ENCODE measurements around the gene VSIG2. TPM values are rescaled to one million over a fixed set of nuclear protein-coding genes. Genes with fewer than 3 reads are reported as not detected.

Gene VSIG2, protein sequence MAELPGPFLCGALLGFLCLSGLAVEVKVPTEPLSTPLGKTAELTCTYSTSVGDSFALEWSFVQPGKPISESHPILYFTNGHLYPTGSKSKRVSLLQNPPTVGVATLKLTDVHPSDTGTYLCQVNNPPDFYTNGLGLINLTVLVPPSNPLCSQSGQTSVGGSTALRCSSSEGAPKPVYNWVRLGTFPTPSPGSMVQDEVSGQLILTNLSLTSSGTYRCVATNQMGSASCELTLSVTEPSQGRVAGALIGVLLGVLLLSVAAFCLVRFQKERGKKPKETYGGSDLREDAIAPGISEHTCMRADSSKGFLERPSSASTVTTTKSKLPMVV
- total RNA-seq (2014; rRNA removed; shearing (Covaris generic)), result not detected in 2 replicates

DNA sequence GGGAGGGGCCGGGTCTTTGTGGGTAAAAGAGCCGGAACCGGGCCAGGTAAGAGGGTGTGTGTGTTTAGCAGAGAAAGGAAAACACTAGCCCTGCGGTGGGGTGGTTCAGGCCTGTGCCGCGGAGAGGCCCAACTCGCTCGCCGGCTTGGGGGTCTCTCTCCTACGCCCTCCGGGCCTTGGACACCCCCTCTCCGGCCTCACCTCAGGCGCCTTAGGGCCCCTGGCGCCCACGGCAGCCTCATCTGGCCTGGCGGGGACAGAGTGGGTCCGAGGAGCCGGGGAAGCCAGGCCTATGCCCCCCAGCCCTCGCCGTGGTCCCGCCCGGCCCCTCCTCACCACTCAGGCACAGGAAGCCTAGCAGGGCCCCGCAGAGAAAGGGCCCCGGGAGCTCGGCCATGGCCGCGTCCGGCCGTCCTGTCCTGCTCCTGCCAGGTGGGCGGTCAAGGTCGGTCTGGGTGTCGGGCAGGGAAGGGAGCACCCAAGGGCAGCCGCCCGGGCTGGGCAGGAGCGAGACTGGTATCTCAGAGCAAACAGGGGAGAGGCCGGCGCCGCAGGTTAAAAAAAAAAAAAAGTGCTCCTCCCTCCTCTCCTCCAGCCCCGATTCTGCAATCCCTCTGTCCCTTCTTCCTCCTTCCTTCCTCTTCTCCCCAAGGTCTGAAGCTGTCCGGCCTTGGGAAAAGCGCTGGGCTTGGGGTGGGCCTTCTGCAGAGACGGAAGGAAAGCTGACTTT, at the start of gene VSIG2:
VSIG2 (minus strand) TSS at position 515 of the 730 bp plus-strand sequence; CDS start at position 397, 118 bp downstream.
- no peak for DNase-seq (ENCODE audit: low read depth)

DNA sequence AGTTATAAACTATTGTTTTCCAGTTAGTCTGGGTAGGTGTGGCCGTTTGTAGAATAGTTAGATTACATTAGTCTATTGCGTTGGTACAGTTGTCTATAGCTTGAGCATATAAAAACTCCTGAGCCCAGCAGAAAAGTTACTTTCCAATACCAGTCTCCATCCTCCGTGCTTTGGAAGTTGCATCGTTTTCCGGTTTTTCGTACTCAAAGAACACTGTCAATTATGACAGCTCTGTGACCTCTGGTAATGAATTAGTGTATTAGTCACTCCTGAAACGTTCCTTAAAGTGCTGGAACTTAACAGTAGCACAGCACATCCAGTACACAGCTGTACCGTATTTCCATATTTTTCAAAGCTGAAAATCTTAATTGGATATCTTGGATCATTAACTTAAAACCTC, 49.0 kb upstream of the VSIG2 start:
- DNase-seq (ENCODE audit: low read depth), result peak; percentile 37

DNA sequence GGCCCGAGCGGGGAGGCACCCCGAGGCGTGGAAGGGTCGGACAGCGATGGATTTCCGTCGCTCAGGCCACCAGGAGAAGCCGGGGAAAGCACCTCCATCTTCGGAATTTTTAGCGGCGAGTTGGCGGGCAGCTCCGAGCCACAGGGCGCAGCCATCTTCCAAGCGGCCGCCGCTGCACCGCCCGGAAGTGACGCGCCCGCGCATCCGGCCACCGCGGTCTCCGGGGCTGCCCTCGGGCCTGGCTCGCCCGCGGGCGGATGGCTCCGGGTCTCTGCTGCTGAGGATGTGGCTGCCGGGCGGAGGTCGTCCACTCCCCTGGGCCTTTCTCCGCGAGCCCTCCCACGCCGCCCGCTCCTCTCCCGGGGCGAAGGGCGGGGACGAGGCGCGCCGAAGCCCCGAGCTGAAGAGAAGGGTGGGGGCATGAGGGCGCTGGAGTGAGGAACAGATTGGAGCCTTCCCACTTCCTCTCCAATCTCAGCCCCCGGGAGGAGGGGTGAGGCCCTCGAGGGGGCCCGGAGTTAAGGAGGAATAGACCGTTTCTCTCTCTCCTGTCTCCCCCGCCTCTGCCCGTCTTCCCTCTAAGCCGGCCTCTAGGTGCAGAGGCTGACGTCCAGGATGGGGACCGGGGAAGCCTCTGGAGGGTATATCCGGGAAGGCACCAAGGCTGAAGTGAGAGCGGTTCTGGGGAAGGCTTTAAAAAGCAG, 48.3 kb upstream of the VSIG2 start, which contains the start of gene MSANTD2:
MSANTD2 (minus strand) TSS at position 181 of the 704 bp plus-strand sequence; CDS start at position 155, 26 bp downstream.
- peak; percentile 85 for DNase-seq (ENCODE audit: low read depth)

DNA sequence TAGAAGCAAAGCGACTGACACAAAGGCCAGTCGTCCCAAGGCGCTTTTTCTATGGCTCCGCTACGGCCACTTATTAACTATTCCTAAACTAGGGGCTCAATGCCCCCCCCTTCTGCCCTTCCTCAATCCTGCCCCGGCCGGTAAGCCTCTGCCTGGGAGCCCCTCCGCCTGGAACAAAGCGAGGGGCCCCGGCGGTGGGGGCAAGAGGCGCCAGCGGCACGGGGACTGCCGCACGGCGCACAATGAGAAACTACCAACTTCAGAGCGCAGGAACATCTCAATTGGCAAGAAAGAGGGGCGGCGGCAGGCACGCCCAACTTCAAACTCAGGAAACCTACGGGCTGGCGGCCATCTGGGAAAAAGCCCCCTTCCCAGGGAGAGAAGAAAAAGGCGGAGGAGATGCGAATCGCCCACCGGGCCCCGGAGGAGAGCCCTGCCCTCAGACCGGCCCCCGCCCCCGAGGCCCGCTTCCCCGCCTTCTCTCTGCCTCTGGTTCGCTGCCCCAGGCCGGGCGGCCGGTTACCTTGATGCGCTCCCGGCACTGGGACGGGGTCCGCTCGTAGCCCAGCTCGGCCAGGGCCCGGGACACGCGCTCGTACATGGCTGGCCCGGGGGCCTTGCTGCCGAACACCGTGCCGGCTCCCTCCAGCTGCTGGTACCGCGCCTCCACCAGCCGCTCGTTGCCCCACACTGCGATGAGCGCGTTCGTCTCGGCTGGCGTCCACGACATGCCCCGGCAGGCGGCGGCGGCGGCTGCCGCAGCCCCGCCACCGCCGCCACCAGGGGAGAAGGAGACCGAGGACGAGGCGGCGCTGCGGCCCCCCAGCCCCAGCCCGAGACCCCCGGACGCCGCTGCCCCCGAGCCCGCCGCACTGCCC, 47.5 kb upstream of the VSIG2 start:
- DNase-seq (ENCODE audit: low read depth), result peak; percentile 41

DNA sequence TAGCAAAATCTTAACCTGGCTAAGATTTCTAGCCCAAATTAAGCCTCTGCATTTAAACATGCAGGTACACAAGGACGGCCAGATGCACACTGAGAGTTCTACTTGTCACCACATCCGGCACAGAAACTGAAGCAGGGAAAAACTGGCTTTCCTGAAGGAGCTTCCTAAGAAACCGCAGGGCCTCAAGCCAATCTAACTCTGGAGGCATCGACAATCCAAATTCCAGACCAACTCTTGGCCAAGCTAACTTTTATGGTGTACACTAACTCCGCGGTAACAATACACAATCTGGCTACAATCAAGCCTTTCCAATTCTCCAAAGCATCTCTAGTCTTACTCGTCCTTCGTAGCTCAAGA, 46.9 kb upstream of the VSIG2 start:
- DNase-seq (ENCODE audit: low read depth), result peak; percentile 67

DNA sequence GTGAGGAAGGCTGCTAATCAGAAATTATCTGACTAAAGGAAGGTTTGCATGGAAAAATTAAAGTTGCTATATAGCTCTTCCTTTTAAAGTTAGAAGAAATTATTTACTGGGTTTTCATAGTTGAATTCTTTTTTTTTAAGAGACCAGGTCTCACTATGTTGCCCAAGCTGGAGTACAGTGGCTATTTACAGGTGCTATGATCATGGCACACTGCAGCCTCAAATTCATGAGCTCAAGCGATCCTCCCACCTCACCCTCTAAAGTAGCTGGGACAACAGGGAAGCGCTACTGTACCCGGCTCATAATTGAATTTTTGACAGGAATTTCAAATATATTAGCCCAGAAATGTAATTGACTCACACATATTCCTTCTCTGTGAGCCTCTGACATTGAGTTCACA, 44.3 kb upstream of the VSIG2 start:
- DNase-seq (ENCODE audit: low read depth), result no peak

DNA sequence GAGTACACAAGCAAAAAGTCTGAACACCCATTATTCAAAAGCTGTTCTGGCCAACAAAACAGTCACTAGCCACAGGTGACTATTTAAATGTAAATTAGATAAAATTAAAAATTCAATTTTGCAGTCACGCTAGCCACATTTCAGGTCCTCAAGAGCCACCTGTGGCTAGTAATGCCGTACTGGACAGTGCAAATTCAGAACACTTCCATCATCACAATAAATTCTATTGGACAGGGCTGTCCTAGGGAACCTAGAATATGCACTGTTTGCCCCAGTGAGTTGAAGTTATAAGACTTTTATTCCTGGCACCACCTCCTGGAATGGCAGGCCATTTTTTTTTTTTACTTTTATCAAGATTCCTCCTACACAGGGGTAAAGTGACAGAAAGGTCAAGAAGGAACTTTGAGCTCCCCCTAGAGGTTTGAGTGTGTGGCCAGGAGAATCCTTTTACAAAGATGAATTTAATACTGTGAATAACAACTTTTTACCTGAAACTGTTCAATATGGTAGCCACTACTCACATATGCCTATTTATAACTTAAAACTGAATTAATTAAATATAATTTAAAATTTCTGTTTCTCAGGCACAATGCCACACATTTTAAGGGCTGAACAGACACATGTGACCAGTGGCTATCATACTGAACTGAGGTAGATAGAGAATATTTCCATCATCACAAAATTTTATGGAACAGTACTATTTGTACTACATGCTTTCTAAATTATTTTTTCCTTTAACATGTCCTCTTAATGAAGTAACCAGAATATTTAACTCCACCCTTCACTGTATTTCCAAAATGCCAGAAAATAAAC, 41.6 kb upstream of the VSIG2 start:
- DNase-seq (ENCODE audit: low read depth), result peak; percentile 43

DNA sequence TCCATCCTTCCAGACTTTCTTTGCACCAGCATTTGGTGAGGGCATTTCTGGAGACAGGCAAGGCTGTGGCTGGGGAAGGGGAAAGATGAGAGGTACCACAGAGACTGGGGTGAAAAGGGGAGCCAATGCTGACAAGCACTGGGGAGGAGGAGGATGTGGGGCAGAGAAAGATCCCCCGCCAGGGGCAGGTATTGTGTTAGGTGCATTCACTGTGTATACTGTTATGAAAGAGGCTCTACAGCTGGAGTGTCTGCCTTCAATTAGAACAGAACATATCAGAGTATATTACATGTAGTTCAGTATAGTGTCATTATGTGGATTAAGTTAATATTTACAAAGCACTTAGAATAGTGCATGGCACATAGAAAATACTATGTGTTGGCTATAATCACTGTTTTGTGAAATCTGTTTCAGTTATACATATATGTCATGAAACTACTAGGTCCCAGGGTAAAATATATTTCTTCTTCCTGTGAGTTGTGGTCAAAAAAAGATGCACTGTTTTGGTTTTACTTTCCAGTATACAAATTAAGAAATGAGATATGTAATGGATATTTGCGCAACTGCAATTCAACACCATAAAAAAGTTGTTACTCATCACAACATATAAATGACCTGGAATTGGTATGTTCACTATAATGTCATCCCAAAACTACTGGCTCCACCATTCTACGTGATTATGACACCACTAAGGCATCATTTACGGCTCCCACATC, 39.7 kb upstream of the VSIG2 start:
- DNase-seq (ENCODE audit: low read depth), result no peak

DNA sequence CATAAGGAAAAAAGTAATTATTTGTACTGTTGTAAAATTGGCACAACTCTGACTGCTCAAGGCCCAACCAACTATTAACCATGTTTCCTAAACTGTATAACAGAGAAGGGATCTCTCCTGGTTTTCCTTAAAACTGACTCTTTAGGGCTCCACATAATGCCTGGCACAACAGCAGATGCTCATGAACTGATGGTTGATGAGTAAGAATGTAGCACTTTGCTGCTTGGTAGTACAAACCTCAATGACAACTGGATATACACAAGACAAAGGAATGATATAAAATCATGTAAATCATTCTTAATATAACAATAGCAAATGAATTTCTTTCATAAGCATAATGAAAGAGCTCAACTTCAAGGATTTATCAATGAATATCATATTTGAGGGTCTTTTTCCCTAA, 36.5 kb upstream of the VSIG2 start:
- no peak for DNase-seq (ENCODE audit: low read depth)

DNA sequence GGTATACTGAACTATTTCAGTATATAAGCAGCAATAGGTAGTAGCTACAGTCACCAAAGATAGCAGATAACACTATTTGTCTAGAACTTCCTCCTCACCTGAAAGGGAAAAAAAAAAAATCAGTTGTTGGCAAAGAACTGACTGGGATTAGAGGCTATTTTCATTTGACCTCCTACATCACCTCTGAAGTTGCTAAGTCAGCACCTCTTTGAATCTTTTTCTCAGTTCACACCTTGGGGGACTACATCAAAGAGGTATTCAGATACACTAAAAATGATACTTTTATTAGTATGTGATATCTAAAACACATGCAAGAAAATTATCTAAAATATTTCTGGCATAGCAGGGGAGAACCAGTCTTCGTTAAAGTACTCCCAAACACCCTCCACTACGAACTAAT, 32.0 kb upstream of the VSIG2 start:
- DNase-seq (ENCODE audit: low read depth), result no peak

DNA sequence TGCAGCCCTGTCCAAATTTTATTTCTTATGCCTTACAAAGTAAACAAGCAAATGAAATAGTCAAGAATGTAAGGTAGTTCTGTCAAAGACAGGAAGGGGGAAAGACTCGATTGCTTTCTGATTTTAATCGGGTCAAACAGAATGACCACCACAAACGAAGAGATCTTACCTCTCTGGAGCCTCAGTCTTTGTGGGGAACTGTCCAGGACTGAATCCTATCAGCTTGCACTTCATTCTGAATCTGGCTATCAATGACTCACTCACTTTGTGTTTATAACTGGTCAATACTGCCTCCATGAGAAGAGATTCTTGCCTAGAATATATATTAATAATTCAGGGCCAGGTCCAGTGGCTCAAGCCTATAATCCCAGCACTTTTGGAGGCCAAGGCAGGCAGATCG, 30.9 kb upstream of the VSIG2 start:
- no peak for DNase-seq (ENCODE audit: low read depth)

DNA sequence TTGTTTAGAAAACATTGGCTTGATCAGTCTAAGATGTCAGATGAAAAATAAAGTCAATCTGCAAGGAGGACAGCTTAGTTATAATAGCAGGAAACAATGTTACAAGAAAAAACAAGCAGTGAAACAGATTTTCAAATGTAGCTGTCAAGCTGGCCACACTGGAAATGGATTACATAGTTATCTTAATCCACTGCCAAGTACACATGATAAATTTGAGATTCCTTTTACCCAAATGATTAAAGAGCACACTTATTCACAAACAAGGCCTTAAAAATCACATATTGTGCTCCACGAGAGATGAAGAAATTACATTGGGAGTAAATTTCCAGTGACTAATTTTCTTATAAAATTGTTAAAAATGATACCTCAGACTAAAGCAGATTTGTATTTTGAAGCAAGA, 27.5 kb upstream of the VSIG2 start:
- DNase-seq (ENCODE audit: low read depth), result no peak

DNA sequence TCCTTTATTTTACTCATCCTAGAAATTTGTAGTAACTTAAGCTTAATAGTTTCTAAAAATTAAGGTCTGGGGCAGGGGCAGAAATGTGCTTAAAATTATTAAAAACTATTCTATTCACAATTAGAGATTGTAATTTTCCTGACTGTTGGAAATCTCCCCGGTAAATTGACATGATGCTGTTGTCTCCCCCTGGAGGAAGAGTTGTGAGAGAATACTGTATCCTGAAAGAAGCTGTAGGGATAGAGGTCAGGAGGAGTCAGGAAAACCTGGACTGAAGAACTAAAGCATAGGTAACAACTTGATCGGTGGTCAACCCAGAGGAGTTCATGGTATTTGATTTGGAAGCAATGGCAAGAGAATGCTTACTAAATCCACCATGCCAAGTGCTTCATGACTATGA, 26.2 kb upstream of the VSIG2 start:
- no peak for DNase-seq (ENCODE audit: low read depth)

DNA sequence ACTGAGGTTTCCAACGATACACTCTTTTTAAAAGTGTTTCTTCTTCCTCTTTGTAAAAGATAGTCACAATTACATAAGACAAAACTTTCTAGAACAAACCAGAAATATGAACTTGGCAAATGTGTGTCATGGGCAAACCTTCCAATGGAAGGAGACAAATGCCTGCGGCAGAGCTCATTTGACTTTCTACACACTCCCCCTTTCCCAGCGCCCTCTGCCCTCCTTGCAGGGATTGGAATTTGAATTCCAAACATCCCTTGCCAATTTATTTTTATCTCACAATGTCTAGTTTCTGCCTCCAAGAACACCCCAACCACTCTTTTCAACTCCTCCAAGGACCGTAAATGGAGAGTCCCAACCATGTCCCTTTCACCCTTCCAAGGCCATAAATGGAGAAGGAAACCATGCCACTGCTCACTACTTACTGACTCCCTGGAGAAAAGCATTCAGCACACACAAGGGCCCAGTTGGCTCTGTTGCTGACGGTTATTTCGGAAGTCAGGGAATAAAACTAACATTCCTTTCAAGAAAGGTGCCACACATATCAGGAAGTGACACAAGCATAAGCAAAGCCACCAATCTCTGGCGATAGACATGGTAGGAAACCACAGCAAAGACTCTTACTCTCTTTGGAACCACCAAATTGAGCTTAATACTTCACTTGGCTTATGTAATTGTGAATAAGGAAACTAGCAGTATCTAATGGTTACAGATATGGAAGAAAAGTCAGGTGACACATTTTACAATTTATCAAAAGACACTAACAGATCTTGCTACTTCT, 25.0 kb upstream of the VSIG2 start:
- no peak for DNase-seq (ENCODE audit: low read depth)

DNA sequence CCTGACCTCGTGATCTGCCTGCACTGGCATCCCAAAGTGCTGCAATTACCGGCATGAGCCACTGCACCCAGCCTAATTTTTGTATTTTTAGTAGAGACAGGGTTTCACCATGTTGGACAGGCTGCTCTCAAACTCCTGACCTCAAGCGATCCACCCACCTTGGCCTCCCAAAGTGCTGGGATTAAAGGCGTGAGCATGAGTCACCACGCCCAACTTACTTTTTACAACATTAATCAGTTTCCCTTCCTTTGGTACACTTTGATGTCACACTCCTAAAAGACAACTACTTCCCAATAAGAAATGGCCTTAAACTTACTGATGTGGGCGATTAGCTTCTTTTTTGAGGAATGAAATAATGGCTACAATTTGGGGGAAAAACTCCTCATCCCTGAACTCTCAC, 18.9 kb upstream of the VSIG2 start:
- peak; percentile 52 for DNase-seq (ENCODE audit: low read depth)

DNA sequence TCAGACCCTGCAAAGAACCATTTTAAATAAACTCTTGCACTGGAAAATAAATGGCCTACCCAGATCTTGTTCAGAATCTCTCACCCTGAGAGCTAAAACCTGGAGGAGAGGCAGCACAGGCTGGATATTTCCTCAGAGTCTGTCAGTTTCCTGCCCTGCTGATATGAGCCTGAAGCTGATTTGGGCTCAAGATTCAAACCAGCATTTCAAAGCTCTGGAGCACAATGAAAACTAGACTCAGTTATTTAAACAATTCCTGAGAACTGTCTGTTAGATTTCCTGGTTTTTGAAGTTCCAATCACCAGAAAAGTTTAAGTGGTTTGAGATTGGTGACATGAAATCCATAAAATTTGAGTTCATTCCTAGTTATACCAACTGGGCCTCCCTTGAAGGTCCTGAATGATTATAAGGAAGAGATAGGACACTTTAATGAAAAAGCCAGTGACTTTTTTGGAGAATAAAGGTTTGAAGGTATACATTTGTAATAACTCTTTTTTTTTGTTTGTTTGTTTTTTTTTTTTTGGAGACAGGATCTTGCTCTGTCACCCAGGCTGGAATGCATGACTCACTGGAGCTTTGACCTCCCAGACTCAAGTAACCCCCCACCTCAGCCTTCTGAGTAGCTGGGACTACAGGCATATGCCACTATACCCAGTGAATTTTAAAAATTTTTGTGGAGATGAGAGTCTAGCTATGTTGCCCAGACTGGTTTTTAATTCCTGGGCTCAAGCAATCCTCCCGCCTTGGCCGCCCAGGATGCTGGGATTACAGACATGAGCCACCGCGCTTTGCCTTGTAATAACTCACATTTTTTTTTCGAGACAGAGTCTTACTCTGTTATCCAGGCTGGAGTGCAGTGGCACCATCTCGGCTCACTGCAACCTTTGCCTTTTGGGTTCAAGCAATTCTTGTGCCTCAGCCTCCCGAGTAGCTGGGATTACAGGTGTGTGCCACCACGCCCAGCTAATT, 18.0 kb upstream of the VSIG2 start:
- peak; percentile 87 for DNase-seq (ENCODE audit: low read depth)

DNA sequence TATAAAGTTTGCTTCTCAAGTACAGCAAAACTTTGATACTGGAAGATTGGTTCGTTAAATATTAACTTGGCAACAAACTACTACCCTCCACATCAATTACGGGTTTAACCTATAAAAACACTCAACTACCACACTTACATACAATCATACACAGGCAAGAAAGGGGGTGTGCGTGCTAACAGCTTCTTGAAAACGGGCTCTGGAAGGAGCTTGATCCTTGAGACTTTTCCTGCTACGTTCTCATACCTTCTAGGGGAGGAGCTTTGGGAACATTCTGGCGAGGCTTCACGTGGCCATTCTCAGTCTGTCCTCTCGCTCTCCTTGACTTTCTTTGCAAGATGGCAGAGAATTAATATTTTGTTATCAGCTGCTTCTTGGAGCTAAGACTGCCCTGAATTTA, 16.9 kb upstream of the VSIG2 start:
- no peak for DNase-seq (ENCODE audit: low read depth)

DNA sequence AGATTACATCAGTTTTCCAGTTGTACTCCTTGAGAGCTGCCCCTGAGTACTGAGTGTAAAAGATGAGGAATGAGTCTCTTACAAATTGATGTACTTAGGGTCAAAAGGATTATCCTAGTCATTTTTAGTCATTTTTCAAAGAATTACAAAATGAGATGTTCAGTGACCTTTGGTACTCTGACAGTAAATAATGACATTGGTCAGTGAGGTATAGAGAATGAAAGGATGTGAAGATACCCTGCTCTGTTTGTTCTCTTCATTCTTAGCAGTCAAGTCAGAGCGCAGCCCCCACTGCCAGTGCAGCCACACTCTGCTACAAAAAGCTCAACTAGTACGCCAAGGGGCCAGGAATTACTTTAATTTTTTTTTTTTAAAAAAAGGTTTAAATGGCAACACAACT, 14.1 kb upstream of the VSIG2 start:
- no peak for DNase-seq (ENCODE audit: low read depth)
